K562 (cell line): ENCODE data around the gene C22orf39. TPM values are rescaled to one million over a fixed set of nuclear protein-coding genes. Genes with fewer than 3 reads are reported as not detected.
A peak's percentile ranks its signal among the peaks of the same experiment; 100 is the strongest.

Experiments used
- HDAC6 ChIP-seq: IDR thresholded peaks from 2 replicates; pipeline ENCODE4 v1.6.1; 2012; ENCODE audit warnings: low read depth, mild to moderate bottlenecking, control low read depth, inconsistent platforms, low read length, moderate library complexity
- HLTF ChIP-seq: fragments of 450-650 bp; IDR thresholded peaks from 2 replicates; pipeline ENCODE4 v1.6.1; 2016
- HMG20B ChIP-seq: fragments of 250-450 bp; sonication (Bioruptor Pico); IDR thresholded peaks from 2 replicates; pipeline ENCODE4 v1.5.0; 2021; ENCODE audit warnings: mild to moderate bottlenecking
- NRF1 ChIP-seq, 2 experiments: fragments of 450-650 bp; IDR thresholded peaks in 1 of 2; conservative IDR thresholded peaks in 1 of 2; 2 replicates each; pipeline ENCODE4 v1.6.1; 2014; ENCODE audit warnings: mild to moderate bottlenecking in 2 of 2
- RBM14 ChIP-seq: fragments of 200-400 bp; formaldehyde crosslinking; IDR thresholded peaks from 2 replicates; pipeline ENCODE4 v1.6.1; 2018; ENCODE audit warnings: low read depth, mild to moderate bottlenecking, low read length, moderate library complexity, borderline replicate concordance; ENCODE audit not compliant: insufficient read depth
- SMARCA5 ChIP-seq: fragments of 450-650 bp; IDR thresholded peaks from 2 replicates; pipeline ENCODE4 v1.6.1; 2016
- SNIP1 ChIP-seq: fragments of 450-650 bp; IDR thresholded peaks from 2 replicates; pipeline ENCODE4 v1.7.1; 2017; ENCODE audit warnings: low read depth, mild to moderate bottlenecking
- ZNF184 ChIP-seq: sonication (generic); formaldehyde crosslinking; IDR thresholded peaks from 2 replicates; pipeline ENCODE4 v1.5.0; 2020; ENCODE audit warnings: missing genetic modification reagents
- ZNF384 ChIP-seq: IDR thresholded peaks from 2 replicates; pipeline ENCODE4 v1.6.1; 2012; ENCODE audit warnings: low read depth, low read length, improper control_type of control experiment
- ZNF561 ChIP-seq: fragments of 450-650 bp; formaldehyde crosslinking; conservative IDR thresholded peaks from 2 replicates; pipeline ENCODE4 v1.4.0; 2020; ENCODE audit warnings: mild to moderate bottlenecking, moderate library complexity
- polyA plus RNA-seq, 8 experiments: library from polyadenylated mRNA; depleted of rRNA in 4 of 8; stranded (reverse) in 5 of 8; unstranded in 3 of 8; fragments of >200 nt; fragmentation: Nextera tagmentation in 2 of 8; fragmentation: Illumina TruSeq in 1 of 8; extraction: Ambion mirVana in 2 of 8; extraction: Trizol in 1 of 8; gene quantifications; 2 replicates each; pipeline versions ENCODE4 v1.2.1 to v1.2.3, GENCODE V29; 2011 to 2014; ENCODE audit warnings: inconsistent platforms in 1 of 8, missing spikeins in 1 of 8
- total RNA-seq, 7 experiments: library from RNA; depleted of rRNA in 6 of 7; stranded (reverse); fragments of >200 nt in 6 of 7; fragmentation: Illumina TruSeq in 2 of 7; extraction: Trizol in 2 of 7; gene quantifications; 2 replicates each; pipeline versions ENCODE4 v1.2.1 to v1.2.3, GENCODE V29; 2011 to 2021; ENCODE audit warnings: low replicate concordance in 1 of 7
- TF ChIP-seq, protein P1 (sequence below): fragments of 450-650 bp; IDR thresholded peaks from 2 replicates; pipeline ENCODE4 v1.6.1; 2016; ENCODE audit warnings: mild to moderate bottlenecking
- TF ChIP-seq, protein P2 (sequence below), 3 experiments: IDR thresholded peaks in 2 of 3; conservative IDR thresholded peaks in 1 of 3; 2 replicates each; pipeline ENCODE4 v1.5.1; 2011 to 2012; ENCODE audit warnings: low read length in 3 of 3, mild to moderate bottlenecking in 3 of 3, control low read depth in 2 of 3, improper control_type of control experiment in 1 of 3, inconsistent platforms in 1 of 3, low read depth in 1 of 3, mixed read lengths in 1 of 3, moderate library complexity in 1 of 3; ENCODE audit not compliant: insufficient read depth in 2 of 3
- TF ChIP-seq, protein P3 (sequence below), 2 experiments: IDR thresholded peaks; 2 replicates each; pipeline ENCODE4 v1.6.1; 2011; ENCODE audit warnings: borderline replicate concordance in 1 of 2, control low read depth in 1 of 2, low read depth in 1 of 2, low read length in 1 of 2, mild to moderate bottlenecking in 1 of 2, mixed read lengths in 1 of 2, moderate library complexity in 1 of 2; ENCODE audit not compliant: insufficient read depth in 1 of 2, insufficient read length in 1 of 2, poor library complexity in 1 of 2, severe bottlenecking in 1 of 2; ENCODE audit errors: extremely low read depth in 1 of 2
- TF ChIP-seq, protein P4 (sequence below): fragments of 150-350 bp; IDR thresholded peaks from 2 replicates; pipeline ENCODE4 v1.6.1; 2014; ENCODE audit warnings: low read depth, mild to moderate bottlenecking, low read length, borderline replicate concordance
- TF ChIP-seq, protein P5 (sequence below): sonication (generic); formaldehyde crosslinking; IDR thresholded peaks from 2 replicates; pipeline ENCODE4 v1.8.1; 2023; ENCODE audit warnings: mild to moderate bottlenecking, missing genetic modification reagents

C22orf39 gene
- total and polyA plus RNA-seq, 9 of the 15 experiments (the other 6 are each of a cell fraction or from before 2014, with no cell fraction given): 20.4 to 139 (median 66.8) TPM

DNA sequence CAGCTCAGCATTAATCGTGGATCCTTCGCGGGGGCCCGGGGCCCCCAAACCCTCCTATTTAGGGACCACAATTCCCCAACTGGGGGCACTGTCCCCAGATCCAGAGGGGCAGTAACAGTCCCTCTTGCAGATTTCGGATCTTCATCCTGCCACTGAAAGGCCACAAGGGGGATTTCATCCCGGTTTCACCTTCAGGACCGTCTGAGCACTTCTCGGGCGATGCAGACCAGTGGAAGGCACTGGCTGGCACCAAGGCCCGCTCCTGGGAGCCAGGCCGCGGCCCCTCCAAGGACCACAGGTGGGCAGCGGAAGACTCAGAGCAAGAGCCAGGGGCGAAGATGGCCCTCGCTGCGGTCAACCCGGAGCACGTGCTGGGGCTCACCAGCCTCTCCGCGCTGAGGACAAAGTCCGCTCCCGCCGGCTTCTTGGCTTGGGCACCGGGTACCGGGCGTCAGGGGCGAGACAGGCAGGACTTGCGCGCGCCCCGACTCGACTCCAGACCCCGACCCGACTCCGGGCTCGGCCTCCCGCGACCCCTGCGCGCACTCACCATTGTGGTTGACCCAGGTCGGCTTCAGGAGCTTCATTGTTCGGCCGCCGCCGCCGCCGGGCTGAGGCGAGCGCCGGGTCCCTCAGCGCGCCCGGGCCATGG lies 16.5 kb downstream of the C22orf39 start (continued):
- no peak for TF ChIP-seq NRF1 (conservative IDR thresholded peaks at IDR 0.05 in 1 of 2, IDR thresholded peaks at IDR 0.05 in 1 of 2)
- TF ChIP-seq, protein P1, sequence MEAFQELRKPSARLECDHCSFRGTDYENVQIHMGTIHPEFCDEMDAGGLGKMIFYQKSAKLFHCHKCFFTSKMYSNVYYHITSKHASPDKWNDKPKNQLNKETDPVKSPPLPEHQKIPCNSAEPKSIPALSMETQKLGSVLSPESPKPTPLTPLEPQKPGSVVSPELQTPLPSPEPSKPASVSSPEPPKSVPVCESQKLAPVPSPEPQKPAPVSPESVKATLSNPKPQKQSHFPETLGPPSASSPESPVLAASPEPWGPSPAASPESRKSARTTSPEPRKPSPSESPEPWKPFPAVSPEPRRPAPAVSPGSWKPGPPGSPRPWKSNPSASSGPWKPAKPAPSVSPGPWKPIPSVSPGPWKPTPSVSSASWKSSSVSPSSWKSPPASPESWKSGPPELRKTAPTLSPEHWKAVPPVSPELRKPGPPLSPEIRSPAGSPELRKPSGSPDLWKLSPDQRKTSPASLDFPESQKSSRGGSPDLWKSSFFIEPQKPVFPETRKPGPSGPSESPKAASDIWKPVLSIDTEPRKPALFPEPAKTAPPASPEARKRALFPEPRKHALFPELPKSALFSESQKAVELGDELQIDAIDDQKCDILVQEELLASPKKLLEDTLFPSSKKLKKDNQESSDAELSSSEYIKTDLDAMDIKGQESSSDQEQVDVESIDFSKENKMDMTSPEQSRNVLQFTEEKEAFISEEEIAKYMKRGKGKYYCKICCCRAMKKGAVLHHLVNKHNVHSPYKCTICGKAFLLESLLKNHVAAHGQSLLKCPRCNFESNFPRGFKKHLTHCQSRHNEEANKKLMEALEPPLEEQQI: no peak
- TF ChIP-seq ZNF384: no peak
- TF ChIP-seq ZNF184 (CRISPR knock-in tag): no peak
- no peak for TF ChIP-seq HMG20B (CRISPR knock-in tag)
- TF ChIP-seq, protein P2, sequence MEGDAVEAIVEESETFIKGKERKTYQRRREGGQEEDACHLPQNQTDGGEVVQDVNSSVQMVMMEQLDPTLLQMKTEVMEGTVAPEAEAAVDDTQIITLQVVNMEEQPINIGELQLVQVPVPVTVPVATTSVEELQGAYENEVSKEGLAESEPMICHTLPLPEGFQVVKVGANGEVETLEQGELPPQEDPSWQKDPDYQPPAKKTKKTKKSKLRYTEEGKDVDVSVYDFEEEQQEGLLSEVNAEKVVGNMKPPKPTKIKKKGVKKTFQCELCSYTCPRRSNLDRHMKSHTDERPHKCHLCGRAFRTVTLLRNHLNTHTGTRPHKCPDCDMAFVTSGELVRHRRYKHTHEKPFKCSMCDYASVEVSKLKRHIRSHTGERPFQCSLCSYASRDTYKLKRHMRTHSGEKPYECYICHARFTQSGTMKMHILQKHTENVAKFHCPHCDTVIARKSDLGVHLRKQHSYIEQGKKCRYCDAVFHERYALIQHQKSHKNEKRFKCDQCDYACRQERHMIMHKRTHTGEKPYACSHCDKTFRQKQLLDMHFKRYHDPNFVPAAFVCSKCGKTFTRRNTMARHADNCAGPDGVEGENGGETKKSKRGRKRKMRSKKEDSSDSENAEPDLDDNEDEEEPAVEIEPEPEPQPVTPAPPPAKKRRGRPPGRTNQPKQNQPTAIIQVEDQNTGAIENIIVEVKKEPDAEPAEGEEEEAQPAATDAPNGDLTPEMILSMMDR (IDR thresholded peaks at IDR 0.05 in 2 of 3, conservative IDR thresholded peaks at IDR 0.05 in 1 of 3; ENCODE audit: insufficient read depth in 2 of 3, low read depth in 1 of 3, low read length in 3 of 3): peak in 2 of 3 experiments; percentile 58 to 77; a peak in 4 of 6 replicates
- TF ChIP-seq SMARCA5: no peak
- TF ChIP-seq SNIP1: no peak
- TF ChIP-seq, protein P3, sequence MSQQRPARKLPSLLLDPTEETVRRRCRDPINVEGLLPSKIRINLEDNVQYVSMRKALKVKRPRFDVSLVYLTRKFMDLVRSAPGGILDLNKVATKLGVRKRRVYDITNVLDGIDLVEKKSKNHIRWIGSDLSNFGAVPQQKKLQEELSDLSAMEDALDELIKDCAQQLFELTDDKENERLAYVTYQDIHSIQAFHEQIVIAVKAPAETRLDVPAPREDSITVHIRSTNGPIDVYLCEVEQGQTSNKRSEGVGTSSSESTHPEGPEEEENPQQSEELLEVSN (IDR thresholded peaks at IDR 0.05; ENCODE audit: borderline replicate concordance in 1 of 2, extremely low read depth in 1 of 2, insufficient read depth in 1 of 2, insufficient read length in 1 of 2, low read depth in 1 of 2, low read length in 1 of 2, poor library complexity in 1 of 2, severe bottlenecking in 1 of 2): peak in 1 of 2 experiments; percentile 80
- TF ChIP-seq RBM14: peak; percentile 42; the same call in 1 of the 2 replicates
- TF ChIP-seq HDAC6: peak; percentile 74; the same call in 1 of the 2 replicates
- TF ChIP-seq, protein P4, sequence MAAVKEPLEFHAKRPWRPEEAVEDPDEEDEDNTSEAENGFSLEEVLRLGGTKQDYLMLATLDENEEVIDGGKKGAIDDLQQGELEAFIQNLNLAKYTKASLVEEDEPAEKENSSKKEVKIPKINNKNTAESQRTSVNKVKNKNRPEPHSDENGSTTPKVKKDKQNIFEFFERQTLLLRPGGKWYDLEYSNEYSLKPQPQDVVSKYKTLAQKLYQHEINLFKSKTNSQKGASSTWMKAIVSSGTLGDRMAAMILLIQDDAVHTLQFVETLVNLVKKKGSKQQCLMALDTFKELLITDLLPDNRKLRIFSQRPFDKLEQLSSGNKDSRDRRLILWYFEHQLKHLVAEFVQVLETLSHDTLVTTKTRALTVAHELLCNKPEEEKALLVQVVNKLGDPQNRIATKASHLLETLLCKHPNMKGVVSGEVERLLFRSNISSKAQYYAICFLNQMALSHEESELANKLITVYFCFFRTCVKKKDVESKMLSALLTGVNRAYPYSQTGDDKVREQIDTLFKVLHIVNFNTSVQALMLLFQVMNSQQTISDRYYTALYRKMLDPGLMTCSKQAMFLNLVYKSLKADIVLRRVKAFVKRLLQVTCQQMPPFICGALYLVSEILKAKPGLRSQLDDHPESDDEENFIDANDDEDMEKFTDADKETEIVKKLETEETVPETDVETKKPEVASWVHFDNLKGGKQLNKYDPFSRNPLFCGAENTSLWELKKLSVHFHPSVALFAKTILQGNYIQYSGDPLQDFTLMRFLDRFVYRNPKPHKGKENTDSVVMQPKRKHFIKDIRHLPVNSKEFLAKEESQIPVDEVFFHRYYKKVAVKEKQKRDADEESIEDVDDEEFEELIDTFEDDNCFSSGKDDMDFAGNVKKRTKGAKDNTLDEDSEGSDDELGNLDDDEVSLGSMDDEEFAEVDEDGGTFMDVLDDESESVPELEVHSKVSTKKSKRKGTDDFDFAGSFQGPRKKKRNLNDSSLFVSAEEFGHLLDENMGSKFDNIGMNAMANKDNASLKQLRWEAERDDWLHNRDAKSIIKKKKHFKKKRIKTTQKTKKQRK: no peak
- TF ChIP-seq, protein P5, sequence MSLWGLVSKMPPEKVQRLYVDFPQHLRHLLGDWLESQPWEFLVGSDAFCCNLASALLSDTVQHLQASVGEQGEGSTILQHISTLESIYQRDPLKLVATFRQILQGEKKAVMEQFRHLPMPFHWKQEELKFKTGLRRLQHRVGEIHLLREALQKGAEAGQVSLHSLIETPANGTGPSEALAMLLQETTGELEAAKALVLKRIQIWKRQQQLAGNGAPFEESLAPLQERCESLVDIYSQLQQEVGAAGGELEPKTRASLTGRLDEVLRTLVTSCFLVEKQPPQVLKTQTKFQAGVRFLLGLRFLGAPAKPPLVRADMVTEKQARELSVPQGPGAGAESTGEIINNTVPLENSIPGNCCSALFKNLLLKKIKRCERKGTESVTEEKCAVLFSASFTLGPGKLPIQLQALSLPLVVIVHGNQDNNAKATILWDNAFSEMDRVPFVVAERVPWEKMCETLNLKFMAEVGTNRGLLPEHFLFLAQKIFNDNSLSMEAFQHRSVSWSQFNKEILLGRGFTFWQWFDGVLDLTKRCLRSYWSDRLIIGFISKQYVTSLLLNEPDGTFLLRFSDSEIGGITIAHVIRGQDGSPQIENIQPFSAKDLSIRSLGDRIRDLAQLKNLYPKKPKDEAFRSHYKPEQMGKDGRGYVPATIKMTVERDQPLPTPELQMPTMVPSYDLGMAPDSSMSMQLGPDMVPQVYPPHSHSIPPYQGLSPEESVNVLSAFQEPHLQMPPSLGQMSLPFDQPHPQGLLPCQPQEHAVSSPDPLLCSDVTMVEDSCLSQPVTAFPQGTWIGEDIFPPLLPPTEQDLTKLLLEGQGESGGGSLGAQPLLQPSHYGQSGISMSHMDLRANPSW (CRISPR knock-in tag): peak; percentile 96
- TF ChIP-seq HLTF: no peak
- TF ChIP-seq ZNF561 (CRISPR knock-in tag): no peak
